Endothelial cell of umbilical vein (primary cell): Measurements from ENCODE around the gene LRRC47. TPM values are rescaled to one million over a fixed set of nuclear protein-coding genes. Genes with fewer than 3 reads are reported as not detected.

Experiments used
- BruUV-seq: library from RNA; stranded (reverse); fragments of 400-500 nt; replicated peaks from 2 replicates; lab custom pipeline; 2021; lab: Mats Ljungman, UMichigan
- CTCF ChIA-PET: fragments of 300-600, 350-600 bp; sonication (Branson Sonifier 250); formaldehyde crosslinking; loops from one replicate; lab custom pipeline; 2021; ENCODE audit warnings: antibody characterized with exemption, inconsistent platforms; lab: Charles Lee
- POLR2A ChIA-PET: fragments of 300-600, 350-600 bp; sonication (Branson Sonifier 250); formaldehyde crosslinking; loops from one replicate; lab custom pipeline; 2021; ENCODE audit warnings: antibody characterized with exemption, inconsistent platforms; lab: Charles Lee
- DNase-seq: peaks from one replicate; pipeline ENCODE4 v3.0.0-alpha.2; 2011; ENCODE audit warnings: low read depth, low spot score
- FAIRE-seq: peaks from 2 replicates; lab custom pipeline; 2011; peaks lifted over from hg19 to GRCh38; lab: Jason Lieb, UNC
- H2AFZ ChIP-seq: 2 replicates; pipeline ENCODE4 v1.6.0; 2012; ENCODE audit warnings: low read depth, low read length, control low read depth, inconsistent platforms
- H3K27ac ChIP-seq: 2 replicates; pipeline ENCODE4 v1.5.1; 2011; ENCODE audit warnings: low read depth, mild to moderate bottlenecking, control low read depth, low read length, moderate library complexity; ENCODE audit not compliant: insufficient read depth
- H3K27me3 ChIP-seq, 2 experiments: 2 replicates each; pipeline versions ENCODE4 v1.6.0 to v1.6.1; 2011; ENCODE audit warnings: low read length in 2 of 2, mixed read lengths in 1 of 2; ENCODE audit not compliant: control insufficient read depth in 2 of 2, insufficient read depth in 2 of 2
- H3K36me3 ChIP-seq, 2 experiments: 2 replicates in 1 of 2; 3 replicates in 1 of 2; pipeline ENCODE4 v1.5.1; 2011; ENCODE audit warnings: low read length in 2 of 2, mild to moderate bottlenecking in 1 of 2, moderate library complexity in 1 of 2; ENCODE audit not compliant: control insufficient read depth in 2 of 2, insufficient read depth in 2 of 2; ENCODE audit errors: extremely low read depth in 1 of 2
- H3K4me1 ChIP-seq: 3 replicates; pipeline ENCODE4 v1.5.1; 2011; ENCODE audit warnings: mild to moderate bottlenecking, low read length; ENCODE audit not compliant: control insufficient read depth, insufficient read depth; ENCODE audit errors: extremely low read depth
- H3K4me2 ChIP-seq: 2 replicates; pipeline ENCODE4 v1.6.1; 2011; ENCODE audit warnings: low read length, control low read depth, mixed read lengths; ENCODE audit not compliant: insufficient read depth
- H3K4me3 ChIP-seq, 3 experiments: fragments of 200-600 bp in 1 of 3; sonication (generic), shearing (Covaris generic) in 1 of 3; replicated peaks in 1 of 3; 2 replicates each; pipeline ENCODE4 v1.5.1; 2011 to 2016; ENCODE audit warnings: control low read depth in 3 of 3, low read length in 3 of 3, mild to moderate bottlenecking in 2 of 3, inconsistent platforms in 1 of 3, low read depth in 1 of 3, moderate library complexity in 1 of 3; ENCODE audit not compliant: insufficient read depth in 1 of 3
- H3K79me2 ChIP-seq: 2 replicates; pipeline ENCODE4 v1.6.0; 2012; ENCODE audit warnings: low read length, inconsistent platforms; ENCODE audit not compliant: control insufficient read depth, insufficient read depth
- H3K9ac ChIP-seq: replicated peaks from 2 replicates; pipeline ENCODE3; 2011; ENCODE audit warnings: low read length, control low read depth; ENCODE audit not compliant: insufficient read depth; ENCODE audit errors: extremely low read depth
- H3K9me1 ChIP-seq: replicated peaks from 3 replicates; pipeline ENCODE4 v1.6.0; 2011; ENCODE audit warnings: mild to moderate bottlenecking, low read length; ENCODE audit not compliant: control insufficient read depth, insufficient read depth; ENCODE audit errors: extremely low read depth
- H3K9me3 ChIP-seq: replicated peaks from 2 replicates; pipeline ENCODE4 v1.5.1; 2012; ENCODE audit warnings: low read length, inconsistent platforms; ENCODE audit not compliant: control insufficient read depth, insufficient read depth
- H4K20me1 ChIP-seq: replicated peaks from 2 replicates; pipeline ENCODE3; 2011; ENCODE audit warnings: mild to moderate bottlenecking, low read length; ENCODE audit not compliant: control insufficient read depth, insufficient read depth; ENCODE audit errors: extremely low read depth
- EZH2 ChIP-seq: IDR thresholded peaks from 2 replicates; pipeline ENCODE4 v1.6.1; 2012; ENCODE audit warnings: borderline replicate concordance, low read depth, mild to moderate bottlenecking, moderate library complexity, low read length, inconsistent platforms; ENCODE audit not compliant: severe bottlenecking
- FOS ChIP-seq: IDR thresholded peaks from 2 replicates; pipeline ENCODE4 v1.6.1; 2011; ENCODE audit warnings: mild to moderate bottlenecking, low read length, moderate library complexity, borderline replicate concordance; ENCODE audit not compliant: insufficient read depth
- GATA2 ChIP-seq: IDR thresholded peaks from 2 replicates; pipeline ENCODE4 v1.7.0; 2011; ENCODE audit warnings: low read depth, mild to moderate bottlenecking, moderate library complexity, mixed read lengths, low read length; ENCODE audit not compliant: insufficient read length, insufficient read depth
- JUN ChIP-seq: IDR thresholded peaks from 2 replicates; pipeline ENCODE4 v1.6.1; 2011; ENCODE audit warnings: borderline replicate concordance, low read depth; ENCODE audit not compliant: insufficient read length, insufficient read depth
- MYC ChIP-seq: IDR thresholded peaks from one replicate; pipeline ENCODE4 v1.6.1; 2011; ENCODE audit warnings: mild to moderate bottlenecking, low read depth, low read length
- POLR2A ChIP-seq: IDR thresholded peaks from 2 replicates; pipeline ENCODE4 v1.6.1; 2012; ENCODE audit warnings: low read depth, mild to moderate bottlenecking, control low read depth, low read length
- POLR2AphosphoS5 ChIP-seq: IDR thresholded peaks from 2 replicates; pipeline ENCODE4 v1.6.1; 2012; ENCODE audit warnings: low read depth, mild to moderate bottlenecking, control low read depth, low read length, moderate library complexity; ENCODE audit not compliant: insufficient read depth
- dilution Hi-C: fragments of 300-500 bp; cut with MboI; formaldehyde crosslinking; loops from one replicate; pipeline ENCODE4 v1.15.0; 2019; ENCODE audit warnings: low sequenced_read_pairs; ENCODE audit not compliant: extremely low pct_ligation_motif_present
- intact Hi-C: fragments of 100-400 bp; cut with micrococcal nuclease; formaldehyde crosslinking; loops from one replicate; pipeline ENCODE4 v1.10.0; 2022
- polyA plus RNA-seq, 4 experiments: library from polyadenylated mRNA; depleted of rRNA in 3 of 4; stranded (reverse) in 3 of 4; unstranded in 1 of 4; fragments of >200 nt; gene quantifications; 2 replicates each; pipeline versions ENCODE4 v1.2.1 to v1.2.3, GENCODE V29; 2011 to 2012; ENCODE audit warnings: missing spikeins in 1 of 4
- total RNA-seq: library from RNA; stranded (reverse); gene quantifications from 2 replicates; pipeline ENCODE4 v1.2.3, GENCODE V29; 2021
- TF ChIP-seq, protein P1 (sequence below), 2 donors: IDR thresholded peaks; 1 replicate in 1 of 2; 2 replicates in 1 of 2; pipeline ENCODE4 v1.5.1; 2011; ENCODE audit warnings: low read length in 2 of 2, mild to moderate bottlenecking in 2 of 2, moderate library complexity in 2 of 2, control low read depth in 1 of 2, inconsistent platforms in 1 of 2, low read depth in 1 of 2; ENCODE audit not compliant: insufficient read depth in 1 of 2; ENCODE audit errors: extremely low read depth in 1 of 2
- TF ChIP-seq, protein P2 (sequence below): IDR thresholded peaks from 2 replicates; pipeline ENCODE4 v1.6.1; 2011; ENCODE audit not compliant: insufficient read depth, insufficient read length

The LRRC47 gene
- total and polyA plus RNA-seq, 2 donors (not counting 3 experiments of a cell fraction or from before 2014, with no cell fraction given), result 23.7 to 42.5 TPM

DNA sequence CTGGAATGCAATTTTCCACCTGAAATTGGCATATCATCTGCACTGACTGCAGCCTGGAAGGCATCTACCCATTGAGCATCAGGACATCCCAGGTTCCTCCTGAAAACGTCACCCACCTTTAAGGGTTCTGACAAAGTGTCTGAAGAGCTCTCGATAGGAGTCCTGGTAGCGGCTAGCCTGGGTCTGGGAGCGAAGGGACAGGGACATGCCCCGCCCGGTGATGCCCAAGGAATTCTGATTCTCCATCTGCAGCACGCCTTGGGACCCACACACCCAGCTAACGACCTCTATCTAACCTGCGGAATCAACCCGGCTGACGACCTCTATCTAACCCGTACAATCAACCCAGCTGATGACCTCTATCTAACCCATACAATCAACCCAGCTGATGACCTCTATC is 57.4 kb downstream of the LRRC47 start:
- Histone ChIP-seq H3K9ac (no peak overlapping the region), H3K36me3 (peaks cover 4 to 28% of the 10 kb centered on the region in 2 experiments), H3K4me1 (no peaks in the 10 kb centered on the region), H4K20me1 (no peaks in the 10 kb centered on the region), H3K27me3 (no peaks in the 10 kb centered on the region), H3K9me3 (no peaks in the 10 kb centered on the region), H3K4me2 (no peak overlapping the region), H3K4me3 (no peak overlapping the region), H3K9me1 (no peaks in the 10 kb centered on the region), H3K79me2 (no peaks in the 10 kb centered on the region), H3K27ac (no peak overlapping the region), H2AFZ (no peak overlapping the region)
- BruUV-seq, result no TSS peak
- TF ChIP-seq, protein P1, sequence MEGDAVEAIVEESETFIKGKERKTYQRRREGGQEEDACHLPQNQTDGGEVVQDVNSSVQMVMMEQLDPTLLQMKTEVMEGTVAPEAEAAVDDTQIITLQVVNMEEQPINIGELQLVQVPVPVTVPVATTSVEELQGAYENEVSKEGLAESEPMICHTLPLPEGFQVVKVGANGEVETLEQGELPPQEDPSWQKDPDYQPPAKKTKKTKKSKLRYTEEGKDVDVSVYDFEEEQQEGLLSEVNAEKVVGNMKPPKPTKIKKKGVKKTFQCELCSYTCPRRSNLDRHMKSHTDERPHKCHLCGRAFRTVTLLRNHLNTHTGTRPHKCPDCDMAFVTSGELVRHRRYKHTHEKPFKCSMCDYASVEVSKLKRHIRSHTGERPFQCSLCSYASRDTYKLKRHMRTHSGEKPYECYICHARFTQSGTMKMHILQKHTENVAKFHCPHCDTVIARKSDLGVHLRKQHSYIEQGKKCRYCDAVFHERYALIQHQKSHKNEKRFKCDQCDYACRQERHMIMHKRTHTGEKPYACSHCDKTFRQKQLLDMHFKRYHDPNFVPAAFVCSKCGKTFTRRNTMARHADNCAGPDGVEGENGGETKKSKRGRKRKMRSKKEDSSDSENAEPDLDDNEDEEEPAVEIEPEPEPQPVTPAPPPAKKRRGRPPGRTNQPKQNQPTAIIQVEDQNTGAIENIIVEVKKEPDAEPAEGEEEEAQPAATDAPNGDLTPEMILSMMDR (IDR thresholded peaks at IDR 0.05; ENCODE audit: extremely low read depth in 1 of 2, insufficient read depth in 1 of 2, low read depth in 1 of 2, low read length in 2 of 2), result no peak
- TF ChIP-seq FOS (no peak), POLR2AphosphoS5 (no peak), JUN (no peak), MYC (no peak), POLR2A (no peak), EZH2 (no peak), GATA2 (no peak)
- TF ChIP-seq, protein P2, sequence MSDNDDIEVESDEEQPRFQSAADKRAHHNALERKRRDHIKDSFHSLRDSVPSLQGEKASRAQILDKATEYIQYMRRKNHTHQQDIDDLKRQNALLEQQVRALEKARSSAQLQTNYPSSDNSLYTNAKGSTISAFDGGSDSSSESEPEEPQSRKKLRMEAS, result no peak
- DNase-seq (no peak), FAIRE-seq (no peak)
- POLR2A ChIA-PET, result no interaction called here
- intact Hi-C loops, result no loop called here
- CTCF ChIA-PET, result interaction anchor here (1.4 kb wide), 1 partner anchor 14 kb away, joined by 5 read pairs; no protein-coding TSS in a partner anchor
- dilution Hi-C loops, result no loop called here
